ENCODE data around the gene TAP1.
"Not testable (repeated sequence)": the region's sequence is repeated elsewhere in the genome, so short reads cannot be mapped to it uniquely, and the experiment has no call there.

The TAP1 gene

DNA sequence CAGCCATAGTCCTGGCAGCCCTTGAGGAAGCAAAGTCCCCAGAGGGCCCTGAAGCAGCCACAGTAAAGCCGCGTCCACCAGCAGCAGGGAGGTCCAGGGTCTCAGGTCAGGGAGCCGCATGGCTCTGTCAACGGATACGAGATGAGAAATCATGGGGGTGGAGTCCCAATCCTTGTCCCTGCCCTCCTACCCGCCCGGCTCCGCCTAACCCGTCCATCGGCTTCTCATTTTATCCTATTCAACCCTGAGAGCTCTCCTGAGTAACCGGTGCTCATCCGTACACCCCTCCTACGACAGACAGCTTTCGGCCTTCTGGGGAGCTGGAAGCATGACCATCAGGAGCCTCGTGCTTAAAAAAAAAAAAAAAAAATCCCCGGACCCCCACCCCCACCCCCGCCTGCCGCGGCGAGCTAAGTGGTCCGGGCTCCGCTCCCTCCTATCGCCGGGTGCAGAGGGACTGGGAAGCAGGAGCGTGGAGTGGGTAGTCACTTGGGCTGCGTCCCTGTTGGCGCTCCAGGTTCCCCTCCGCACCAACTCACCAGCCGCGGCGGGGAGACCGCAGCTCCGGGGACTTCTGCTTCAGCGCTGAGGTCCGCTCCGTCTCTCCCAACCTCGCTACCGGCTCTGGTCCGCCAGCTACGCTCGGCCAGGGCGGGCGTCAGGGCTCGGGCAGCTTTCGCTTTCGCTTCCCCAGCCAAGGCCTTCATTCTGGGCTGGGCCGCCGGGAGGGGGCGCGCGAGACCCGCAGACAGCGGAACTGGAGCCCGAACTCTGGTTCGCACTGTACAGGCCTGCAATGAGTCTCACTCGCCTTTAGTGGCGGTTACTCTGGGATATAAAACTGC, 15.2 kb downstream of the TAP1 start, which contains the start of gene TAP2:
TSS of gene TAP2 (minus strand) at position 626 of the 845 bp plus-strand sequence. CDS start at position 120, 506 bp downstream.
- peak; percentile 95 to 98 for DNase-seq

DNA sequence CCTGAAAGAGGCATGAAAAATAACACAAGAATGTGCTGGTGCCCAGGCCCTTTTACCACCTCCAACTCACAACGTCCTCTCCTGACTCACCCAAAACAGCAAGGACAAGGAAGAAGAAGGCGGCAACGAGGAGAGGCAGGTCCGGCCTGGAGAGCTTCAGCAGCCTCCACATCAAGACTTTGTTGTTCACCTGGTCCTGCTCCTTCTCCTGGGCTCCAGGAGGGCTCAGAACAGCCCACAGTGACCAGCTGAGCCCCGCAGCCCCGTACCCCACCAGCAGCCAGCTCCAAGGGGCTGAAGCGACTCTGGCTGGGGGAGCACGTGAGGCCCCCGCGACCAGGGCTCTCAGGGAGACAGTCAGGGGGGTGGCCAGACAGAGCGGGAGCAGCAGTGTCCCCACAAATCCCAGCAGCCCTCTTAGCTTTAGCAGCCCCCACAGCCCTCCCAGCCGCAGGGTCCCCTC, 15.8 kb downstream of the TAP1 start:
- no peak for DNase-seq

DNA sequence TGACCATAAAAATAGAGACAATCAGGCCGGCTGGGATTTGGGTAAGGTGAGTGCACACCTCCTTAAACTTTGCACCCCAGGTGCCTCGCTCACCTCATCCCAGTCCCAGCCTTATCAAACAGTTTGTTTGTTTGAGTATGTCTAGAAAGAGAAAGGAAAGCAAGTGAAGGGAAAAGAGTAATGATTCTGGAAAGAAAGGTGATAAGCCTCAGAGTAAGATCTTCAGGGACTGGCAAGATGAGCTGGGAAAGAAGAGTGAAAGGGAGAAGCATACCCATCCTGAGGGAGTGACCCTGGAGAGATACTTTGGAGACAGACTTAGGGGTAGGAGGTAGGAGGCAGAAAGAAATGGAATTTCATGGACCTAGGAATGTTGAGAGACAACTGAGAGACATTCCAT, 16.6 kb downstream of the TAP1 start:
- no peak for DNase-seq

DNA sequence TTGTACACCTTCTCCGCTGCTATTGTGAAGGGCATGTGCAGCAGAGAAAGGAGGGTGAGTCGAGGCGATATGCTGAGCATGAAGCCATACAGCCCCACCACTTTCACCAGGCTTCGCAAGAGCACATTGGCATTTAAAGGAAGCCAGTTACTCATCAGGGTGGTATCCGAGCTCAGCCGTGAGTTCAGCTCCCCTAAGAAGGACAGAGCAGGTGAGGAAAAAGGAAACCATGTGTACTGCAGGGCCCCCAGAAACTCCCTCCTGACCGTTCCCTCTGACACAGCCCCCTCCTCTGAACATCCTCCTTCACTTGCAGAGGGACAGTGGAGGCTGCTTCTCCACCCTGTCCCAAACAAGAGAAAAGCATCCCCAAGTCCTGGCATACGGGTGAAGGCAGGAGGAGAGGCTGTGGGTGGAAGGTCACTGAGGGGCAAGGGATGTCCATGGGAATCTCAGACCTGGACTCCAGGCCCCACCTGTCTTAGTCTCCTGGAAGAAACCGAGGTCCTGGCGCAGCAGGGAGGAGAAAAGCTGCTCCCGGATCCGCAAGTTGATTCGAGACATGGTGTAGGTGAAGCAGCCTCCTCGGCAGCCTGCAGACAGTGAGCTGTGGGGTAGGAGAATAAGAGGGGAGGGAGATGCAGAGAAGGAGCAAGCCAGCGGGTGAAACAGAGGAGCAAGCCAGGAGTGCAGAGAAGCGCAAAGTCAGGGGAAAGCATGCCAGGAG, 18.2 kb downstream of the TAP1 start:
- DNase-seq, result no peak

DNA sequence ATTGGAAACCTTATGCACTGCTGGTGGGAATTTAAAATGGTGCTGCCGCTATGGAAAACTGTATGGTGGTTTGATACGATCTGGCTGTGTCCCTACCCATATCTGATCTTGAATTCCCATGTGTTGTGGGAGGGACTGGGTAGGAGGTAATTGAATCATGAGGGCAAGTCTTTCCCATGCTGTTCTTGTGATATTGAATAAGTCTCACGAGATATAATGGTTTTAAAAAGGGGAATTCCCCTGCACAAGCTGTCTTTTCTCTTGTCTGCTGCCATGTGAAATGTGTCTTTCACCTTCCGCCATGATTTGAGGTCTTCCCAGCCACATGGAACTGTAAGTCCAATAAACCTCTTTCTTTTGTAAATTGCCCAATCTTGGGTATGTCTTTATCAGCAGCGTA, 19.8 kb downstream of the TAP1 start:
- DNase-seq, result no peak

DNA sequence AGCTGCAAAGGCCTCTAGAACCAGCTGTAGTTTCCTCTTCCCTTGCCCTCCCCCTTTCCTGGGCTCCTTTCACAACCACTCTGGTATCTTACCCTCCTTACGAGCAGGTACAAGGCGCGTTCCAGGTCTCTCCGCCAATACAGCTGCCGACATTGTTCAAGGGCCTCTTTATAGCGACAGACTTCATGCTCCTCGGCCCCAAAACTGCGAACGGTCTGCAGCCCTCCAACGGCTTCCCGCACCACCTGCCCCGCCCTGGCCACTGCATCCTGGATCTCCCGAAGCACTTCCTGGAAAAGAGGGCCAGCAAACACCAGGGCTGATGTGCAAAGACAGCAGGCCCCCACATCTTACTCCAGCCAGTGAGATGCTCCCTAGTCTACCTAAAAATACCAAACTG, 21.0 kb downstream of the TAP1 start:
- DNase-seq, result no peak

DNA sequence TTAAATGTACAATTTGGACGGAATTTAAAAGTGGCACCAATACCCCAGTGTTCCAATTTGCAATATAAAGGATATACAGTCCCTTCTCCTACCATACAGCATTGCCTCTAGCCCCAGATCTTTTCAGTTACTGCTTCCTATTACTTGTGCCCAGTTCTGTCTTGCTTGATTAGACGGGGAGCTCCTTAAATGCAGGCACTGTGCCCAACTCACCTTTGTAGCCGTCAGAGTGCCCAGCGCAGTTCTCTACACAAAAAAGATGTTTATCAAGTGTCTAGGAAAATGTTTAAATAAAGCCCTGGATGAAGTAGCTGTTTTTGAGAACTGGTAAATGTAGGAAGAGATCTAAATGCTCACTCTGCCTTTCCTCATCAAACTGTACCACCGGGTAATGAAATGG, 22.6 kb downstream of the TAP1 start:
- DNase-seq, result no peak

DNA sequence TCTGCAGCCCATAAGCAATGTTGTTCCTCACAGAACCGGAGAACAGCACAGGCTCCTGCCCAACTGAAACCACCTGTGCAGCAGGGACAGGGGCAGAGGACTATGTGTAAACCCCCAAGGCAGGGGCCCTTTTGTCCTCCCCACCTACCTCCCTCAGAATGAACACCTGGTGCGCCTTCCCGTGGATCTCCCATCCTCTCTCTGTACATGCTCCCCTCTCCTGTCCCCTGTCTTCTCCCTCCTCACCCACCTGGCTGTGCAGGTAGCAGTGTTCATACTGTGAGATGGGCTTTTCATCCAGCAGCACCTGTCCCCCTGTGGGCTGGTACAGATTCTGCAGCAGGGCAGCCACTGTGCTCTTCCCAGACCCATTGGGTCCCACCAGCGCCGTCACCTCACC, 23.5 kb downstream of the TAP1 start:
- no peak for DNase-seq

DNA sequence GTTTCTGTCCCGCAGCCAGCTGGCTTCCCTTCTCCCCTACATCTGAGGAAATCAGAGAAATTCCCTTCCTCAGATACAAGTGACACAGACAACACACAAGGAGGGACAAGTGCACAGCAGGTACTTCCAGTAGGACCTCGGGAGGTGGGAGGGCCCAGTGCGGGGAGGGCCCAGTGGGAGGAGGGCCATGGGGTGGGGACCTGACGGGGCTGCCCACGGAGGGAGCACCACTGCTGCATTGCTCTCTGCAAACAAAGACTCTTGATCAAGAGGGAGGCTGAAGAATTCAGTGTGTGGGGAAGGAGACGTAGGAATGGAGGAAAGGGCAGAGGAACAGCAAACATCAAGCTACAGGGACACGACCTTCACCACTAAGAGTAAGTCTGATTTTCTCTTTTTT, 24.0 kb downstream of the TAP1 start:
- DNase-seq, result no peak

DNA sequence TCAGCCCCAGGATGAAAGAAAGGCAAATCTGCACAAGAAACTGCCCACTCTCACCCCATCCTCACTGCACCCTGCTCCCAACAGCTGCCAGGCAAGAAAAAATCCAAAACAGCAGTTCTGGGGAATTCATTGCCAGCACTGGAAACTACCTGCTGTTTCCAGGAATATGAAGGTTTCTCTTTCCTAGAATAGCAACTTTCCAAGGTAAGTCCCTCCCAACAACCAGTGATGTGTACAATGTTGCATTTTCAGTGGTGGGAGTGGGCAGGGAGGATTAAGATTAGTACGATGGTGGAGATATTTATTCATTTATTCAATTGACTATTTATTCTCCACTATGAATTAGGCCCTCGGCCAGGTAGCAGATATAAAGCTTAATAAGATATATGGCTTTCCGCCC, 26.5 kb downstream of the TAP1 start:
- DNase-seq, result no peak

DNA sequence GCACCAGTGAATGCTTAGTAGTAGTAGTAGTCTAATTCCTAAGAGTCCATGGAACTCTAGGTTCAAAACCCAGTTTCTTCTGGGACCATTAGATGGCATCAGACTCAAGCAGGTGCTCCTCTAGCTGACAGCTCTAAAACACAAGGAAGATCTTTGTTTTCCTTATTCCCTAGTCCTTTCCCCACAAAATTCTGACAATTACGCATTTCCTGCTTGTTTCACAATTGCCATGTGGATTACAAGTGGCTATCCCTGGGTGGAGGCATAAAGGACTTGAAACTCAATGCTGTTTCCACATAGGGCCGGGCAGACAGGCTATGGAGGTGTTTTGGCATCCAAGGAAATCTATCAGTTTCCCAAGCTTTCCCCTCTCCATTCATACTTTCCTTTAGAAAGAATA, 27.5 kb downstream of the TAP1 start:
- no peak for DNase-seq

DNA sequence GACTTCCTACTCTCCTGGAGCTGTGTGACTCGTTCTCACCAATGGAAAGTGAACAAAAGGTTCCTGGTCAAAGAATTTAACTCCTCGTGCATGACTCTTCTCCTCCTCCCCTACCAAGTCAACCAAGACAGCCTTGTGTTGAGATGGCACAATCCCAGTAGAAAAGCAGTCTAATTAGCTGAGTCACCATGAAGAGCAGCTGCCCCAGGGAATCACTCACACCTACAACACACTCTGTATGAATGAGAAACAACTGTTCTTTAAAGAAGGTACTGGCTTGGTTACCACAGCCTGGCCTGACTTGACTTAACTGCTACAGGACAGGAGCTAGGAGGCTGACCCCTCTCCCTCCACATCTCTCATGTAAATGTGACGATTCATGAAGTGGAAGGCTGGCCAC, 33.8 kb downstream of the TAP1 start:
- DNase-seq, result no peak

DNA sequence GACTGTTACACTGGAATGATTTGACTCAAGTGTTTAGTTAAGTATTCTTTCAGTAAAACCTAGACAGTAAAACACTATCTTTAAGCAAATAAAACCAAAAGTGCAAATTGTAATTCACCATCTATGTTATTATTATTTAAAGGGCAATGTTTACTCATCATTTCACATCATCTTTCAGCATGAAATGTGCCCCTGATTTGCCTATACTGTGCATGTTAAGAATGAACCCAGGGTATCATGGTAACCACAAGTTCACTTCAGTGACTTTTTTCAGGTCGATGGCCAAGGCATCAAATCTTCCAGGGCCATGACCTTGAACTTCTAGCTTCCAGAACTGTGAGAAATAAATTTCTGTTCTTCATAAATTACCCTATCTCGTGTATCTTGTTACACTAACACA, 34.6 kb downstream of the TAP1 start:
- DNase-seq, result no peak

DNA sequence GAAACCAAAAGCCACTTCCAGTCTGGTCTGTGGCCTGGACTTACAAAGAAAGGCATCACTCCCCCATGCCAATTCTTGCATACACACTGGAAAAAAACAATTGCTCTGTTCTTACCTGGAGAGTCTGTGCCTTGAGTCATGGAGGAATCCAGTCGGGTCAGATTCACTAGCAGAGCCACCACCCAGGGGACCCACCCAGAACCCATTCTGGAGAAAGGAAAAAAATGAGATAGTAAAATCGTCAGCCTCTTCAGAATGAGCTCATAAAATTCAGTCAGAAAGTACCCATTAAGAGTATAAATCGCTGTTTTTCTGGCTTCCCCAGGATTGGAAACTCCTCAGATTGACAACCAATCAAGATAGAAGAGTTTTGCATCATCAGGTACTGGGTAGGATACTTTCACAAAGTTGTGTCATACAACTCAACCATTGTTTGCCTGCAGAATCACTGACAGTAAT, 36.7 kb downstream of the TAP1 start, which contains the start of gene HLA-DOB:
TSS of gene HLA-DOB (minus strand) at position 257 of the 459 bp plus-strand sequence. CDS start at position 206, 51 bp downstream.
- peak in 1 of 2 donors; percentile 28 for DNase-seq

DNA sequence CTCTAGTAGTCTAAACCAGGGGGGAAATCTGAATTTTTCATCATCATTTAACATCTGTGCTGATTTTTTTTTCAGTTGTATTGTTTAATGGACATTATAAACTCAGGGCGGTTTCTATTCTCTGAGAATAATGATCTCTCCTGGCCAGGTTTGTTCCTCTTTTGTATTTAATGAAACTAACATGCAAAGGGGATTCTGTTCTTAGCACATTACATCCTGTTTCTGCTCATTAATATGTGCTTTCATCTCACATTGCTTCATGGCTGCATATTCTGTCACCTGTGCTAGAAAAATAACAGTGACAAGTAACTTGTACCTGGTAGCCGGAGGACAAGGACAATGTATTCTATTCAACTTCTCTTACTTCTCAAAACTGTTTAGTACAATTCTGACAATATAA, 37.5 kb downstream of the TAP1 start:
- no peak for DNase-seq

DNA sequence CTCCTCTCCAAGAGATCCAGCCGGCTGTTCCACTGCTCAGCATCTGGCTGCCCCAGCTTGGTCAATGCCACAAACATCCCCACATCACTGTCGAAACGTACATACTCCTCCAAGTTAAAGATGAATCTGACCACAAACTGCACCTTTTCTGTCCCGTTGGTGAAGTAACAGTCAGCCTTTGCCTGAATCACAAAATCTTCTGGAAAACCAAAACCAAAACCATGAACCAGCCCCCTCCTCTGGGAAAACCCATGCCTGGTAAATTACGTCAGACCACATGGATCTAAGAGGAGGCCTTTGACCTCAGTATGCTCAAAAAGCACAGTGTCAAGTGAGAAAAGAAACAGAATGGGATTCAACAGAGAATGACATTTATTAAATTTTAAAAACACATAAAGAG, 38.4 kb downstream of the TAP1 start:
- no peak for DNase-seq

DNA sequence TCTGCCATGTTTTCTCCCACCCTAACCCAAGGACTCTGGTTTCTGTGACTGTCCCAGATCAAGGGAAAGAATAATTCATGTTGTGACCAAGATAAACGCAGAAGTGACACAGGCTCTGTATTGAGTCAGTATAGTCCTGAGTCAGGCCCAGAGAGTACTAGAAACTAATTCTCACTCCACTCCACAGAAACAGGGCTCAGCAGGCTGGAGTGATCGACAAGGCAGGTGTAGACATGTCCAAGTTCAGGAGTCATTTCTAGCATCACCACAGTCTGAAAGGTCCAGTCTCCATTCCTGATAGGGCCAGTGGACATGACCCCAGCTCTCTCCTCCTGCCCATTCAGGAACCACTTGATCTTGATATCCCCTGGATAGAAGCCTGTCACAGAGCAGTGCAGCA, 39.4 kb downstream of the TAP1 start:
- DNase-seq, result no peak

DNA sequence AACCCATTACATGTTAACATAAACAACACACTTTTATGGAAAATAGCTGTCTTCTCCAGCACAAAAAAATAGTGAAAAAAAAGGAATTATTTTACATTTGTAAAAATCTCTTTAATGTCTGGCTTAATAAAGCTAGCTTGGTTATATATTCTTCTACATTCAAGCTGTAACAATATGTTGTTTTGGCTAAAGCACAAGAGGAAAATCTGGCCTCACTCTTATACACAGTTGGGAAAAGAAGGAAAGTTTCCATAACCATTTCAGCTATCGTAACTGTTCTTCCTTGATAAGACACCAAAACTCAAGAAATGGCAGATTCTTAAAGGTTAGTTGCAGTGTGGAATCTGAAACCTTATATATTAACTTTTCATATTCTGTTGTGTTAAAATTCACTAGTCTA, 44.3 kb downstream of the TAP1 start:
- DNase-seq, result no peak

DNA sequence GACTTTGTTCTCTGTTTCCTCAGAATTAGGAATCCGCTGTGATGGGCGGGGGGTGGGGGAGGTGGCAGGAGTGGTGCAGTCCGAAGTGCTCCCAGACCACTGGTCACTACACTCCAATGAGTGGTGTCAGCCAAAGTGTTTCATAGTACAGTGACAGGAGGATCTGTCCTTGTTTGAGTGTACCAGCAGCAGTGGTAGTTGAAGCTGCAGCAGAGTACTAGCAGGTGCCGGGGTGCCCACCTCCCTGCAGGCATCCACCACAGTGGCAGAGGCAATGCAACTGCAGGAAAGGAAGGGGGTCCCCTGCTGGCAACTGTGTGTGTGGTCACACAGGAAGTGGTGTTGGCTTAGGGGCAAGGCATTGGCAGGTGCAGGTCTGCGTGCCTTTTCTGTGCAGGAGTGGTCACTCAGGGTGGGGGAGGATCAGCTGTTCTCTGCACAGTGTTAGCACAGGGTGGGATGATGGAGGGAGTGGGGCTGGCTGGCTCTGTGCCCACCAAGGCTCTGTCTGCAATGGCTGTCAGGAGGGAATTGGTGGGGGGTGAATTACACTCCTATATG, 46.4 kb downstream of the TAP1 start:
- no peak for DNase-seq

DNA sequence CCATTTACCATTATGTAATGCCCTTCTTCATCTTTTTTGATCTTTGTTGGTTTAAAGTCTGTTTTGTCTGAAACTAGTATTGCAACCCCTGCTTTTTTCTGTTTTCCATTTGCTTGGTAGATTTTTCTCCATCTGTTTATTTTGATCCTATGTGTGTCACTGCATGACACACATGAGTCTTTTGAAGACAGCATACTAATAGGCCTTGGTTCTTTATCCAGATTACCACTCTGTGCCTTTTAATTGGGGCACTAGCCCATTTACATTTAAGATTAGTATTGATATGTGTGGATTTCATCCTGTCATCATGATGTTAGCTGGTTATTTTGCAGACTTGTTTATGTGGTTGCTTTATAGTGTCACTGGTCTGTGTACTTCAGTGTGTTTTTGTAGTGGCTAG, 48.1 kb downstream of the TAP1 start:
- not testable (repeated sequence) for DNase-seq

DNA sequence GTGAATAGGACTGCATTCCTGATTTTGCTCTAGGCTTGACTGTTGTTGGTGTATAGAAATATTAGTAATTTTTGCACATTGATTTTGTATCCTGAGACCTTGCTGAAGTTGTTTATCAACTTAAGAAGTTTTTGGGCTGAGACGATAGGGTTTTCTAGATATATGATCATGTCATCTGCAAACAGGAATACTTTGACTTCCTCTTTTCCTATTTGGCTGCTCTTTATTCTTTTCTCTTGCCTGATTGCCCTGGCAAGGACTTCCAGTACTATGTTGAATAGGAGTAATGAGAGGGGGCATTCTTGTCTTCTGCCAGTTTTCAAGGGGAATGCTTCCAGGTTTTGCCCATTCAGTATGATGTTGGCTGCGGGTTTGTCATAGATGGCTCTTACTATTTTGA, 50.1 kb downstream of the TAP1 start:
- DNase-seq, result no peak

DNA sequence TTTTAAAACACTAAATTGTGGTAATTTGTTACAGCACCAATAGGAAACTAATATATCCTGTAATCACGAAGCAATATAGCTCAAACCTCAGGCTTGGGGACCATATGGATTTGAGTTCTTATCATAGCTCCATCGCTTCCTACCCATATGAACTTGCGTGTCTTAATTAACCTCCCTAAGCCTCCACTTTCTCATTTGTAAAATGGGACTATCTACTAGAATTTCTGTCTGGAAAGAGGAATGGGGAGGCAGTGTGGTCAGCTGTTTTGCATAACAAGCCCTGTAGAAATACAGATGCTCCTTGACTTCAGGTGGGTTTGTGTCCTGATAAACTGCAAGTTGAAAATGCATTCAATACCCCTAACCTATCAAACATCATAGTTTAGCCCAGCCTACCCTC, 53.8 kb downstream of the TAP1 start:
- no peak for DNase-seq

DNA sequence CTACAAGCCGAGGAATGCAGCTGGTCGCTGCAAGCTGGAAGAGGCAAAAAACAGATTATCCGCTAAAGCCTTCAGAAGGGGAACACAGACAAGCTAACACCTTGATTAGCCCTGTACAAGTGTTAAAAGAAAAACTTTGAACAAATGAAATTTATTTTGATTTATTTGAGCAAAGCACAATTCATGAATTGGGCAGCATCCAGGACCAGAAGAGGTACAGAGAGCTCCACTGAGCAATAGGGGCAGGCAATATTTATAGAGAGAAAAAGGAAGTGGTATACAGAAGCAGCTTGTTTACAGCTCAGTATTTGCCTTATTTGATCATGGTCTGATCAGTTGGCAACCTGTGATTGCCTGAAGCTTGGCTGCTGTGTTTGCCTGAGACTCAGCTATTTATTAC, 54.3 kb downstream of the TAP1 start:
- DNase-seq, result no peak

Data from CD4-positive, alpha-beta T cell treated with Interleukin-1 beta for 1 hour (primary cell).